GM18519 (cell line): ENCODE data around the gene TRIM26.
"Not testable (repeated sequence)": the region's sequence is repeated elsewhere in the genome, so short reads cannot be mapped to it uniquely, and the experiment has no call there.

Experiments used
- ATAC-seq: cut with Tn5 transposase; IDR thresholded peaks from one replicate; pipeline ENCODE4 v1.9.1; 2021; ENCODE audit warnings: mild to moderate bottlenecking, moderate library complexity; ENCODE audit not compliant: unreplicated experiment, low FRiP score

TRIM26 gene

DNA sequence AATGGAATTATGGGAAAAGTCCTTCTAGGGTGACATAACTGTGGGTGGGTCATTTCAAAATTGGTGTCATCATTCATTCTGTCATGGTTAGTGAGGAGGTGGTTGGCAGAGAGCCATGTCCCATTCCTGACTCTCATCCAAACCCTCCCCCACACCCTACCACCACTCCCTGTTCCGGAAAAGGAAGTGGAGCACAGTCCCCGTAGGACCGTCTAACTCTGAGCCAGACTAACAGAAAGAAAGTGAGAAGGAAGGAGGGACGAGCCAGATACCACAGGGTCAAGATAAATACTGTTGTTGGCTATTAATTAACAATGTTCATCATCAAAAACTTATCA, 57.0 kb downstream of the TRIM26 start:
- ATAC-seq: no peak

- ATAC-seq: no peak
Measured at GRCh38 chr6:30155520-30156261, 57.5 kb downstream of the TRIM26 start.

DNA sequence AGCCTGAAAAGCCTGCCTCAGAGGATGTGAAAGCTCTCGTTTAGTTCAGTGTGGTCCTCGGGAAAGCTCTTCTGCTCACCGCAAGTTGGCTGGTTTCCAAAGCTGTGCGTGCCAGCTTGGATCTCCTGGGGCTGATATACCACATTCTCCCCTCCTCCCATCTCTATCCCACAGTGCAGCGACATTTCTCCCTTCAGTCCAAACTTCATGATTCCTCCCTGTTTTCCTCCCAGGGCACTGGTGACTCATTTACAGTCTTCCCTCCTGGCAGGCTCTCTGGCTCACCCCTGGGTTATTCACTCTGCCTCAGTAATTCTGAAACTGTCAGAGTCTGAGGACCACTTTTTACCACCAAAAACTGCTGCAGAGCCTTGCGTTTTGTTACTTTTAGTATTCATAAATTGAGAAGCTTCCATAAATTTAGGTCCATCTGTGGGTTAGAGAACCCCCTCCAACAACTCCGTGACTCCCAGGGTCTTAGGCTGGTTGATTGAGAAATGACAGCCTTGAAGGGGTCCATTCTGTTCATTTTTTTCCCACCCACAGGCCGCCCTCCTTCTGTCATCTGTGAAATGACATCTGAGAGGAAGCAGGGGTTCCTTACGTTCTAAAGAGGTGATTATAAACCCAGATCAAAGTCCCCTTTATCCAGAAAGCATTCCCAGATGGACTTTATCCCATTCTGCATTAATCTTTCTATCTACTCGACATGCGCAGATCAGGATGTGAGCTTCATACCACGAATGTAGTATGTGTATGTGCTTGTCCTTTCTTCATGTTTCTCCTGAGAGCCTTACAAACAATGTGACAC, 58.3 kb downstream of the TRIM26 start:
- ATAC-seq: no peak

DNA sequence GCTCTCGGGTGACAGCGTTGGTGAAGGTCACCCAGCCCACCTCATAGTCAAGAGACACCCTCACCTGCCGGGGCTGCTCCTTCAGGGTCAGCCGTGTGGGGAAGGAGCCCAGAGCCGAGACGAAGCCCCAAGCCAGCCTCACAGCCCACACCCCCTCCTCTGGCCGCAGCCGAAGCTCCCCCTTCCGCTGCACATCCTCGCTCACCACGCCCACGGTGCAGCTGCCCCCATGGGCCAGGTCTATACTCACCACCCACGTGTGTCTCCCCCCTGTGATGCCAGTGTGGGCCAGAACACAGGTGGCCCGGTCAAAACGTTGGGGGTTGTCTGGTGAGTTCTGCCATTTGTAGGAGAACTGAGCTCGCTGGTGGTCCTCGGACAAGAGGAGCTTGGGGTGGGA, 59.1 kb downstream of the TRIM26 start:
- no peak for ATAC-seq

GRCh38 chr6:30152910-30153610, 60.1 kb downstream of the TRIM26 start:
- ATAC-seq: no peak

GRCh38 chr6:30152016-30152673, 61.1 kb downstream of the TRIM26 start:
- ATAC-seq: no peak

DNA sequence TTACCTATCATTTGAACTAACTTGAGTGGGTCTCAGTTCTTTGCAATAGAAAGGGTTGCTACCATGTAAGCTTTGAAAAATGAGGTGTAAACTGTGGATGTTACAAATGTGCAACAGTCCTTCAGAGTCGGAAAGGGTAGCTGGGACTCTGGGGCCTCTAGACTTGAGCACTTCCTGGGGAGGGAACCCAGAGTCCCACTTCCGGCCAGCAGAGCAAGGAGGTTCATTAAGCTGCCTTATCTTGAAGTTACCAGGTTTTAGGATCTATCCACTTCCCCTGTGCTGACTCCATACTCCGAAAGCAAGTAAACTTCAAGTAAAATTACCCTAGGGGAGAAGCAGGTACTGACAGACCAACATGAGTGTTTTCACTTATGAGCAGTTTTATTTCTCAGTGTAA, 61.6 kb downstream of the TRIM26 start:
- ATAC-seq: no peak

DNA sequence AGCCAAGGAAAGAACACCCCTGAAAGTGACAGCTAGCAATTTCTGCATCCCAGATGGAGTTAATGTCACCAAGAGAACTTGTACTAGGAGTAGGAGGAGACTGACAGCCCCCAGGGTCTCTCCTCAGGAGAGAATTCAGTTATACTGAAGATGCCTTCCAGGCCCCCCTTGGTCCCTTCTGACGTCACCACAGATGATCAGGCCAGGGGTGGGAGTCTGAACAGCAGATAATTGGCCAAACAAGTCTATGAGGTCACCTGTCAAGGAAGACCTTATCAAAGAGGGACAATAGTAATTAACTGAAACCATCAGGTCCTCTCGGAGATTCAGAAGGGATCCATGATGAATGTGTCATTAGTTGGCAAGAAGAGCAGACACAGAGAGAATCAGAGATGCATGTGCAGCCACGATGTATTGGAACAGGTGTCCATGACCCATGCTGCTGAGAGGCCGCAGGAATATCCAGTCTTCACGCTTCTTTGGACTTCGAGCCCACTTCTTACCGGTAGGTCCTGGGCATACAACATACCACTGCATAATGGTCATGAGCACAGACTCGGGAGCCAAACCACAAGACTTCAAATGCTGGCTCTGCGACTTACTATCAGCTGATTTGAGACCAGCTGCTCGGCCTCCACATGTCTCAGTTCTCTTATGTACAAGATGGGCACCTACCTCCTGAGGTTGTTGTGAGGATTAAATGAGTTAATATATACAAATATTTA, 62.4 kb downstream of the TRIM26 start:
- ATAC-seq: no peak

GRCh38 chr6:30149858-30150550, 63.2 kb downstream of the TRIM26 start:
- no peak for ATAC-seq

- ATAC-seq: no peak
Measured at GRCh38 chr6:30149234-30149633, 64.0 kb downstream of the TRIM26 start.

DNA sequence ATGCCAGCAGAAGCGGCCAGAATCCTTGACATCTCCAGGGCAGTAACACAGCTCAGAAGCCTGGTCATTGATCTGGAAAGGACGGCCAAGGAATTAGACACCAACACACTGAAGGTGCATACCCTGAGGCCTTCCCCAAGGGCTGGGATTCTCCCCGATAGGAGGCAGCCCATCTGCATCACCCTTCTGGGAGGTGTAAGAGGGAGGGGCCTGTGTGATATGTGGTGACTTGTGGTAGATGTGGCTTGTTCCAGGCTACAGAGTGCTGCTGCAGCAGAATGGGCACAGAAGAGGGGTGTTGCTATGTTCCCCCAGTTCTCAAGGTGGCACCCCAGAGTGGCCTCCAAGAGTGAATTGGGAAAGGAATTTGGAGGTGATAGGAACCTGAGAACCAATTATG, 66.1 kb downstream of the TRIM26 start:
- ATAC-seq: no peak

DNA sequence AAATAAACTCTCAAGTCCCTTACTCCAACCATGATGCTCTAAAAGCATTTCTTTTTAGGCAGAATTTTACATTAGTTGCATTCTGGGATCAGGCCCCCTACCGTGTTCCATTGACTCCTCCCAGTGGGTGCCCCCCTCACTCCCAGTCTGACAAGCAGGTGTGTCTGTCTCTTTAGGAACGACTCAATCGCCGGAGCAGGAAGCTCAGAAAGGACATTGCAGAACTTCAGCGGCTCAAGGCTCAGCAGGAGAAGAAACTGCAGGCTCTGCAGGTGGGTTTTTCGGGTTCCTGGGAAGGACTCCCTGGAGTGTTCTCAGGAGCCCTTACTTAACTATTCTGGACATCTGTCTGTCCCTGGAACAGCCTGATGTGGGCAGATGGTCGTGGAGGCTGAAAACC, 67.4 kb downstream of the TRIM26 start:
- ATAC-seq: no peak

DNA sequence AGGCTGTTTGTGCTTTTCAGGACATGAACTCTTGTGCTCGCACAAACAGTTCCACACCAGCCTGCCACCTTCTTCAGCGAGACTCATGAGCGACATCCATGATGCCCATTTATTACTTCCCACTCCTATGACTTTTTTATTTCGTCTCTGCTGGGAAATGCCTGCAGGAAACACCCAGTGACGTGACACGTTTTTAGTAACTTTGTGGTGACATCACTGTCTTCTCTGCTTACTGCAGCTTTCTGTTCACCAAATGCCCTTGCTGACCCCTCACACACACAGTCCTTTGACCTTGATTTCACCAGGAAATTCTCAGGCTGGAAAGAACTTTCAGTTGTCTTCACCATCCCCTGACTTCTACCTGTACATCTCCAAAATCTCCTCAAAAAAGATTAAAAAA, 68.4 kb downstream of the TRIM26 start:
- no peak for ATAC-seq

DNA sequence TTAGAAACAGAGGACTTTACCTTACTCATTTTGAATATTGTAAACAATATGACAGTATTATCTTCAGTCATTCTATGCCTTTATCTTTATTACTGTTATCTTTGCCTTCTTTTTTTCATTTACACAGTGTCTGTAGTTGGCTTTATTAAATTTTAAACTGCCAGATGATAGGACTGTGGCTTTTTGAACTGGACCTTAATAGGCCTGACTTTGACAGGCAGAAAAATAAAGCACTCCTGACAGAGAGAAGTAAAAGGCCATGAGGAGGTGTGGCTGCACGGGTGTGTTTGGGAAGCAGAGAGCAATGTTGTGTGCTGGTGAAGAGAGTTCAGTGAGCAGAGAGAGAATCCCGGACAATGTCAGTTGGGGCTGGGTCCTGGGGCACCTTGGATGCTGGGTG, 69.4 kb downstream of the TRIM26 start:
- no peak for ATAC-seq

- no peak for ATAC-seq
Measured at GRCh38 chr6:30142665-30143064, 70.5 kb downstream of the TRIM26 start.

DNA sequence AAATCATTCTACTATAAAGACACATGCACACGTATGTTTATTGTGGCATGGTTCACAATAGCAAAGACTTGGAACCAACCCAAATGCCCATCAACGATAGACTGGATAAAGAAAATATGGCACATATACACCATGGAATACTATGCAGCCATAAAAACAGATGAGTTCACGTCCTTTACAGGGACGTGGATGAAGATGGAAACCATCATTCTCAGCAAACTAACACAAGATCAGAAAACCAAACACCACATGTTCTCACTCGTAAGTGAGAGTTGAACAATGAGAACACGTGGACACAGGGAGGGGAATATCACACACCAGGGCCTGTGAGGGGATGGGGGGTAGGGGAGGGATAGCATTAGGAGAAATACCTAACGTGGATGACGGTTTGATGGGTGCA, 73.0 kb downstream of the TRIM26 start:
- ATAC-seq: not testable (repeated sequence)

DNA sequence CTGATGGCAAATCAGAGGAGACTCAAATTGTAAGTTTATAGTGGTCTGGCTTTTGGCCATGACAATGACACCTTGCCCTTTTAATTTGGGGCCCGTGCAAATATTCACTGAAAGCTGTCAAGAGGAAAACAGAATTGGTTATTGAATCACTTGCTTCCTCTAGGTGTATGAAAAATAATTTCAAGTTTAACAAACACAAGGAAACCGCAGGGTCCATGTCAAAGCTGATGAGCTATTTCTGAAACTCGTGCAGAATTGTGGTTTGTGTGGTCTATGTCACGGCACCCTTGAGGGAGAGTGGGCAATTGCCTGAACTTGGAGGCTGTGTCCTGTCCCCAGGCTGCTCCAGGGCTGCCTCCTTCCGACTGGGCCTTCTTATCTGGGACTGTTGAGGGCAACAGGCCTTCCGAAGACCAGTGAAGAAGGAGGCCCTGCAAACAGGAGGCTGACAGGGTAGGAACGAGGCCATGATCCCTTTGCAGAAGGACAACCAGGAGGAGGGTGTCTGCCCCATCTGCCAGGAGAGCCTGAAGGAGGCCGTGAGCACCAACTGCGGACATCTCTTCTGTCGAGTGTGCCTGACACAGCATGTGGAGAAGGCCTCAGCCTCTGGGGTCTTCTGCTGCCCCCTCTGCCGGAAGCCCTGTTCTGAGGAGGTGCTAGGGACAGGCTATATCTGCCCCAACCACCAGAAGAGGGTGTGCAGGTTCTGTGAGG, 76.5 kb downstream of the TRIM26 start:
- ATAC-seq: no peak

GRCh38 chr6:30135757-30136156, 77.4 kb downstream of the TRIM26 start, which contains the start of gene TRIM40:
TRIM40 (plus strand) TSS chr6:30136140; CDS start chr6:30137037, 897 bp downstream.
- no peak for ATAC-seq

- ATAC-seq: no peak
Measured at GRCh38 chr6:30135147-30135546, 78.1 kb downstream of the TRIM26 start.
